HG03457 (cell line): ENCODE results near the gene LIN7B.
"Not testable (repeated sequence)": the region's sequence is repeated elsewhere in the genome, so short reads cannot be mapped to it uniquely, and the experiment has no call there.

Experiments used
- ATAC-seq: cut with Tn5 transposase; IDR thresholded peaks from one replicate; pipeline ENCODE4 v1.9.1; 2021; ENCODE audit warnings: moderate number of reproducible peaks; ENCODE audit not compliant: unreplicated experiment

LIN7B gene

GRCh38 chr19:49118565-49119410 lies 4.6 kb downstream of the LIN7B start, which contains the start of gene C19orf73:
Gene C19orf73 (minus strand): TSS chr19:49119143. CDS start chr19:49119022, 121 bp downstream.
- peak; percentile 51 for ATAC-seq

GRCh38 chr19:49119411-49120324 lies 5.5 kb downstream of the LIN7B start, which contains the start of gene PPFIA3:
Gene PPFIA3 (plus strand): TSS chr19:49119544. CDS start chr19:49127874, 8,330 bp downstream.
- no peak for ATAC-seq

GRCh38 chr19:49120325-49120683 lies 6.1 kb downstream of the LIN7B start:
- ATAC-seq = no peak

- ATAC-seq = no peak
These were observed 6.7 kb downstream of the LIN7B start for GRCh38 chr19:49120868-49121267.

GRCh38 chr19:49121841-49122240 lies 7.7 kb downstream of the LIN7B start:
- not testable (repeated sequence) for ATAC-seq

- not testable (repeated sequence) for ATAC-seq
These were observed 9.1 kb downstream of the LIN7B start for GRCh38 chr19:49123285-49123684.

- ATAC-seq = no peak
These were observed 11.0 kb downstream of the LIN7B start for GRCh38 chr19:49125025-49125731.

GRCh38 chr19:49126575-49126974 lies 12.4 kb downstream of the LIN7B start:
- ATAC-seq = no peak

GRCh38 chr19:49127225-49127624 lies 13.1 kb downstream of the LIN7B start:
- not testable (repeated sequence) for ATAC-seq

GRCh38 chr19:49127674-49128544 lies 13.7 kb downstream of the LIN7B start:
- ATAC-seq = peak; percentile 74

GRCh38 chr19:49128545-49129237 lies 14.5 kb downstream of the LIN7B start:
- ATAC-seq = no peak

- ATAC-seq = no peak
These were observed 15.0 kb downstream of the LIN7B start for GRCh38 chr19:49129238-49129583.

- ATAC-seq = no peak
These were observed 16.2 kb downstream of the LIN7B start for GRCh38 chr19:49130325-49130724.

- no peak for ATAC-seq
These were observed 18.9 kb downstream of the LIN7B start for GRCh38 chr19:49132974-49133609.

- ATAC-seq = no peak
These were observed 19.7 kb downstream of the LIN7B start for GRCh38 chr19:49133621-49134454.

GRCh38 chr19:49135686-49136085 lies 21.5 kb downstream of the LIN7B start:
- ATAC-seq = no peak

- ATAC-seq = no peak
These were observed 22.6 kb downstream of the LIN7B start for GRCh38 chr19:49136771-49137171.

- ATAC-seq = no peak
These were observed 26.8 kb downstream of the LIN7B start for GRCh38 chr19:49140951-49141350.
